Pancreas (tissue), 10 donors: ENCODE data around the gene ABRACL. TPM values are rescaled to one million over a fixed set of nuclear protein-coding genes. Genes with fewer than 3 reads are reported as not detected.

ENCODE experiments used
- ATAC-seq, 4 donors: fragments of 200-7000 bp; cut with Tn5 transposase; one replicate each; pipeline versions ENCODE4 v1.8.0 to v1.9.1; 2020; ENCODE audit warnings: mild to moderate bottlenecking in 4 of 4, moderate library complexity in 4 of 4
- DNase-seq, 6 donors: peaks; one replicate each; pipeline ENCODE4 v3.0.0-alpha.2; 2020
- FAIRE-seq: peaks from 2 replicates; lab custom pipeline; 2012; peaks lifted over from hg19 to GRCh38; lab: Jason Lieb, UNC
- H3K27ac ChIP-seq, 4 donors: fragments of 200-600 bp; sonication (generic); 1 replicate in 3 of 4; 2 replicates in 1 of 4; pipeline versions ENCODE4 v1.5.0 to v1.8.0; 2020
- H3K27me3 ChIP-seq, 4 donors: fragments of 200-600 bp; one replicate each; pipeline ENCODE4 v1.8.0; 2021
- H3K36me3 ChIP-seq, 3 donors: fragments of 200-600 bp; sonication (generic) in 1 of 3; one replicate each; pipeline versions ENCODE4 v1.5.0 to v1.8.0; 2020 to 2021
- H3K4me1 ChIP-seq, 3 donors: fragments of 200-600 bp; one replicate each; pipeline ENCODE4 v1.8.0; 2021
- H3K4me3 ChIP-seq, 4 donors: fragments of 200-600 bp; sonication (generic) in 2 of 4; one replicate each; pipeline versions ENCODE4 v1.5.0 to v1.8.0; 2020 to 2021
- H3K9me3 ChIP-seq, 4 donors: fragments of 200-600 bp; one replicate each; pipeline ENCODE4 v1.8.0; 2021
- WGBS, 2 donors: extraction: QIAGEN DNeasy Blood & Tissue Kit; methylation state at CpG; one replicate each; pipeline ENCODE4 v1.1.7; 2013; 5-methylcytosine and 5-hydroxymethylcytosine counted together
- intact Hi-C, 3 donors: fragments of 100-400 bp; cut with DNase I; formaldehyde crosslinking; loops; one replicate each; pipeline versions ENCODE4 v1.11.1 to v1.14.2; 2022
- polyA plus RNA-seq, 2 donors: library from polyadenylated mRNA; stranded (reverse); fragments of 200-250 nt; gene quantifications; one replicate each; pipeline ENCODE4 v1.2.3, GENCODE V29; 2013
- total RNA-seq, 6 donors: library from RNA; stranded (reverse); fragmentation: NEBNext Ultra II Directional in 4 of 6; extraction: Animal tissue kit (Norgen Biotek cat#: 25700) in 4 of 6; gene quantifications; one replicate each; pipeline versions ENCODE4 v1.2.1 to v1.2.4, GENCODE V29; 2021 to 2023
- TF ChIP-seq, protein P1 (sequence below), 4 donors: fragments of 200-600 bp; sonication (generic) in 3 of 4; IDR thresholded peaks; one replicate each; pipeline versions ENCODE4 v1.5.0 to v1.8.0; 2021; ENCODE audit warnings: antibody characterized with exemption in 4 of 4
- donor health status: healthy with polysubstance abuse.
- donor health status: DM: no; HTN: no; CAD: no; lungs with moderate emphysema.
- donor health status: DM: no; HTN: no; CAD: no.
- donor health status: control.
- donor health status: control.
- donor health status: Bipolar disorder and iron deficiency.
- donor health status: DM: yes; HTN: yes; CAD: no.
- donor health status: DM: no; HTN: no; CAD: no.
- donor health status: DM: no; HTN: no; CAD: no.
- donor health status: DM: yes; HTN: yes; CAD: no.

The ABRACL gene
- total and polyA plus RNA-seq, 8 donors: 3.8 to 19.2 (median 8.2) TPM

GRCh38 chr6:138986578-138986977 is 42.0 kb upstream of the ABRACL start:
- no peaks in the 10 kb centered on the region for H3K27me3 ChIP-seq
- TF ChIP-seq, protein P1, sequence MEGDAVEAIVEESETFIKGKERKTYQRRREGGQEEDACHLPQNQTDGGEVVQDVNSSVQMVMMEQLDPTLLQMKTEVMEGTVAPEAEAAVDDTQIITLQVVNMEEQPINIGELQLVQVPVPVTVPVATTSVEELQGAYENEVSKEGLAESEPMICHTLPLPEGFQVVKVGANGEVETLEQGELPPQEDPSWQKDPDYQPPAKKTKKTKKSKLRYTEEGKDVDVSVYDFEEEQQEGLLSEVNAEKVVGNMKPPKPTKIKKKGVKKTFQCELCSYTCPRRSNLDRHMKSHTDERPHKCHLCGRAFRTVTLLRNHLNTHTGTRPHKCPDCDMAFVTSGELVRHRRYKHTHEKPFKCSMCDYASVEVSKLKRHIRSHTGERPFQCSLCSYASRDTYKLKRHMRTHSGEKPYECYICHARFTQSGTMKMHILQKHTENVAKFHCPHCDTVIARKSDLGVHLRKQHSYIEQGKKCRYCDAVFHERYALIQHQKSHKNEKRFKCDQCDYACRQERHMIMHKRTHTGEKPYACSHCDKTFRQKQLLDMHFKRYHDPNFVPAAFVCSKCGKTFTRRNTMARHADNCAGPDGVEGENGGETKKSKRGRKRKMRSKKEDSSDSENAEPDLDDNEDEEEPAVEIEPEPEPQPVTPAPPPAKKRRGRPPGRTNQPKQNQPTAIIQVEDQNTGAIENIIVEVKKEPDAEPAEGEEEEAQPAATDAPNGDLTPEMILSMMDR (IDR thresholded peaks at IDR 0.05): no peak
- H3K9me3 ChIP-seq: no peaks in the 10 kb centered on the region
- peaks cover 9 to 38% (median 30%) of the 10 kb centered on the region in 3 donors for H3K4me1 ChIP-seq
- ATAC-seq (no peak), DNase-seq (no peak), FAIRE-seq (no peak)
- H3K36me3 ChIP-seq: no peaks in the 10 kb centered on the region
- intact Hi-C loops: no loop called here
- no peak overlapping the region for H3K27ac ChIP-seq
- peak overlapping the region; percentile 78 to 98 (median 90) for H3K4me3 ChIP-seq
- 2% methylated on average over 3 of the region's 3 CpGs for WGBS, 2 donors

DNA sequence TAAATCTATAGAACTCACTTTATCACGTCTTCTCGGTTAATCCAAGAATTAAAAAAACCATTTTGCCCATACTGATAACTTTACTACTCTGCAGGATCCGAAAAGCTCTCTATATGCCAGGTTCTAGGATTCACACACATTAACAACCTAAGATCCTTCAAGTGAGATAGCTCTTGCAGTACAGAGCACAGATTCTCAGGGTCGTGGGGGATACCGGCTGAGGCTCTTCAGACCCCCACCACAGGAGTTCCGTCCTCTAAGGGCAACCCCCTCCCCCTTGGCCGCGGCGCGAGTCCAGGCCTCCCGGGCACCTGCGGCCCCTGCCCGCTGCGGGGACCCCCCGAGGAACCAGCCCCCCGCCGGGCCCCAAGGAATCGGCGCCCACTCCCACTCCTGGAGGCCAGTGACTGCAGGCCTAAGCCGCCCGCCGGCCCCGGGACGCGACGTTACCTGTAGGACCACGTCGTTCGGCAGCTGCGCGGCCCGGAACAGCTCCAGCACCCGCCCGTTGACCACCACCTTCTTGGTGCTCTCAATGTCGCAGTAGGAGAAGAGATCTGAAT is 41.4 kb upstream of the ABRACL start:
- DNase-seq (peak in 5 of 6 donors; percentile 20 to 72 (median 35)), ATAC-seq (peak in 3 of 4 donors; percentile 8 to 23 (median 19)), FAIRE-seq (no peak)
- intact Hi-C loops: no loop called here
- Histone ChIP-seq H3K27me3 (no peaks in the 10 kb centered on the region), H3K4me1 (peaks cover 9 to 32% (median 30%) of the 10 kb centered on the region in 3 donors), H3K27ac (peak overlapping the region; percentile 74 to 89 (median 84)), H3K9me3 (no peaks in the 10 kb centered on the region), H3K4me3 (peak overlapping the region; percentile 78 to 98 (median 90)), H3K36me3 (no peaks in the 10 kb centered on the region)
- WGBS, 2 donors: 0 to 1% methylated on average over 35 of the region's 35 CpGs
- TF ChIP-seq, protein P1 (IDR thresholded peaks at IDR 0.05): no peak

DNA sequence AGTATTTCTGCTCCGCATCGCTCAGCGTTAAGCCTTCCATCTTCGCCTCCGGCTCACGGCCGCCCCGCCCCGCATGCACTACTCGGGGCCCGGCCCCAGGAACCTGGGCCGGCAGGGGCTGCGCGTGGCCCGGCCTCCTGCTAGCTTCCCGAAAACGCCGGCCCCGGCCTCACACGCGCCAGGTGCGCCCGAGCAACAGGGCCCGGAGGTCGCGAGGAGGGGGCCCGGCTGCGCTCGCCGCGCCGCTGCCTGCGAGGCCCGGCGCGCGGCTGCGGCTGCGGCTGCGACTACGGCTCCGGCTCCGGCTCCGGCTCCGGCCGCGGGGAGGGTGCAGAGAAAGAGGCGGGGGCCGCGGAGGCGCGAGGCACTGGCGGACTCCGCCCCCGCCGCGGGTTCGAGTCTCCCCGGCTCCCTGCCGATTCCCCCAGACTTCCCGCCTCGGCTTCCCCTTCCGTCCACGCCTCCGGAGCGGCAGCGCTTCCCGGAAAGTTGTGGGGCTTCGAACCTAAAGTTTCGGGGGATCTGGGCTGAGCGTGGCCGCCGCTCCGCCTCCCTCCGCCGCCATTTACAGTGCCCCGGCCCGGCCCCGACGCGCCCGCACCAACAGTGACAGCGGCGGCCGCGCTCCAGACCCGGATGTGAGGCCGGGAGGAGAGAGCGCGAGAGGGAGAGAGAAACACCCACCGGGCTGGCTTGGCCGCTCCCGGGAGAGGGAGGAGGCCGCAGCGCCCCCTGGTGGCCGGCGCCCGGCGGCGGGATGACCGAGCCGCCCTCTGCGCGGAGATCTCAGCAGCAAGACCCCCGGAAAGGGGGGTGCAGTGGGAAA is 40.7 kb upstream of the ABRACL start, which contains the start of gene REPS1:
Gene REPS1, minus strand, starts transcription at position 611 of the 826 bp plus-strand sequence. Its CDS starts 571 bp downstream, at position 40.
- Histone ChIP-seq H3K36me3 (no peaks in the 10 kb centered on the region), H3K4me3 (peak within 1 kb of the TSS; percentile 78 to 98 (median 90)), H3K27me3 (no peaks in the 10 kb centered on the region), H3K4me1 (peaks cover 9 to 30% (median 26%) of the 10 kb centered on the region in 3 donors), H3K27ac (peak within 1 kb of the TSS; percentile 74 to 89 (median 84)), H3K9me3 (no peaks in the 10 kb centered on the region)
- 0% methylated on average over 52 to 105 of the region's 105 CpGs for WGBS, 2 donors
- ATAC-seq (peak; percentile 95 to 98 (median 96)), DNase-seq (peak; percentile 88 to 97 (median 91)), FAIRE-seq (no peak)
- intact Hi-C loops: no loop called here
- TF ChIP-seq, protein P1 (IDR thresholded peaks at IDR 0.05): peak; percentile 98 to 99 (median 99)

- H3K27ac ChIP-seq: peak overlapping the region; percentile 74 to 89 (median 84)
- H3K4me3 ChIP-seq: peak overlapping the region in 3 of 4 donors; percentile 78 to 98 (median 91)
- no peaks in the 10 kb centered on the region for H3K27me3 ChIP-seq
- H3K9me3 ChIP-seq: no peaks in the 10 kb centered on the region
- 3% methylated on average over 11 of the region's 11 CpGs for WGBS, 2 donors
- H3K36me3 ChIP-seq: no peaks in the 10 kb centered on the region
- peak; percentile 4 to 9 (median 7) for ATAC-seq
- peaks cover 9 to 30% (median 26%) of the 10 kb centered on the region in 3 donors for H3K4me1 ChIP-seq
- TF ChIP-seq, protein P1 (IDR thresholded peaks at IDR 0.05): no peak
- FAIRE-seq: no peak
- DNase-seq: no peak
- intact Hi-C loops: no loop called here
Observed at GRCh38 chr6:138988469-138988834, 40.1 kb upstream of the ABRACL start.
